Measurements from ENCODE around the gene FSTL5.

The FSTL5 gene

DNA sequence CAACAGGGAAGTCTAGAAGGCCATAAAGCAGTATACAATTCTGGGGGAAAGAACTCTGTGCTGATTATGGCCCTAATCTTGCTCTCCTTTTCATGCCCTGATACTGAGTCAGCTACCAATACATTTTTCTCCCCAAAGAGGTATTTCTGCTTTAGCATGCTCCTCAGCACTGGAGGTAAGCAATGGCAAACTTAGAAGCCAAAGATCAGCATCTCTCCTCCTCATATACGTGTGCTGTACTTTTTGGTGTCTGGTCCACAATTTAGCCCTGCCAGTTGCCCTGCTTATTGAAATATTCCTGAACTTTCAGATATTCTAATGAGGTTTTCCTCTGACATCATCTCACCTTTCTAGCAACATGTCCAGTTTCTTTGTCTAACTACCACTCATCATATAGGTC lies 226.2 kb downstream of the FSTL5 start:
- no peak for DNase-seq (ENCODE audit: low read depth, low spot score)

DNA sequence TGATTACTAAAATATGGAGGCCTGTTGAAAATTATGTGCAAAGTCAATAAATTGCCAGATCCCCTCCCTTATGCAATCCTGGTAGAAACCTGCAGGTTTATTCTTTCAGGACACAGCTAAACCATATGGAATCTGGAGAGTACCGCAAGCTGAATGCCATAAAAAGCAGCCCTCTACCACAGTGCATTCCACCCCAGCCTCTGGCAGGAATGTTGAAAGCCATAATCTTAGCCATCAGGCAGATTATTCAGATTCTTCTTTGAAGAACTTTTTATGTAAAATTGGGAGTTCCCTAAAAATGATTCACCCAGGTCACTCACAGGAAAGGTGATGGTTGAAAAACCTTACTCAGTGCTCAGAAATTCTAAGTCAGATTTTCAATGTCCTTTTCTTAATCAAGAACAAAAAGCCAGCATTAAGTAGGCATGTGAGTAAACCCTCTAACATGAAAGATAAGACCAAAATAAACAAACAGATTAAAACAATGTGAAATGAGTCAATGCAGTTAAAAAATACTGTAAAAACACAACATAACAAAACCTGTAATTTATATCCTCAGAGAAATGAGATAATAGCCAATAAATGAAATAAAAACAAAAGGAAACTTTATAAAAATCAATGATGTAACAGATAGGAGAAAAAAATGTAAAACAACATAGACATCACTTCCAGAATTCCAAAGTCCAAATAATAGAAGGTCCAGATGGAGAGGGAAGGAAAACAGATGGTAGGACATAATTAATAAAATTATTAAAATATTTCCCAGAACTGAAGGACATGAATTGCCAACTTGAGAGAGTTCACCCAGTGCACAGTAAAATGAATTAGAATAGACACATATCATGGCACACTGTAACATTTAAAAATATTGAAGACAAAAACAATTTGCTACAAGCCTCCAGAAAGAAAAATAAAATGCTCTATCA lies 226.9 kb downstream of the FSTL5 start:
- DNase-seq (ENCODE audit: low read depth, low spot score) = no peak

DNA sequence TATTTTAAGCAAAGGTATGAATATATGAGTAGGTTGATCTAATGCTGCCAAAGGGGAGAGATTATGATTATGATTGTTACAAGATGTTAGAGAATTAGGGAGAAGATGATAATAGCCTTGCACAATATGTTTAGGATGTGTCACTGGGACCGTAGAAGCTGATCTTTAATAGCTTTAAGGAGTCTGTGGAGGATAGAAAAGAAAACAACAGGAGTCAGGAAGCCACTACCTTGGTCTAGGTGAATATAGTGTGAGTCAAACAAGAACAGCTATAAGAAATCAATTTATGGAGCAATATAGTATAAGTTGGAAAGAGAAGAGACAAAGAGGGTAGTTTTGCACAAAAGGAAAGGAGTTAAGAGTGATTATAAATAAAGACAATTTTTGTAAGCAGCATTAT lies 232.7 kb downstream of the FSTL5 start:
- no peak for DNase-seq (ENCODE audit: low read depth, low spot score)

DNA sequence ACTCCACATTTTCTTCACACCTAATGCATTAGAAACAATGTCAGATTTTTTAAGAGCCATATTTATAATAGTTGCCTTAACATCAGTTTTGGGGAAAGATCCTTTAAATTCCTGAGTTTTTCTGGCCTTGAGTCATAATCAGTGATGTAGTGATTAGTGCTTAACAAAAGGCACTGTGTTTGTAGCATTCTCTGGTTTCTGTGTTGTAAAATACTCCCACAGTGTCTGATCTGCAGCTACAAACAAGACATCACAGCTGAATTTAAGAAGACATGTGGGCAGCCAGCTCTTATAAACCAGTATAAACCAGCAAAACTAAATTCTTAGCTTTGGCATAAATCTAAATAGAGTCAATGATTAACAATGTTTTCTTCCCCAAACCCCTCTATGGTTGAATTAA lies 233.8 kb downstream of the FSTL5 start:
- DNase-seq (ENCODE audit: low read depth, low spot score) = no peak

DNA sequence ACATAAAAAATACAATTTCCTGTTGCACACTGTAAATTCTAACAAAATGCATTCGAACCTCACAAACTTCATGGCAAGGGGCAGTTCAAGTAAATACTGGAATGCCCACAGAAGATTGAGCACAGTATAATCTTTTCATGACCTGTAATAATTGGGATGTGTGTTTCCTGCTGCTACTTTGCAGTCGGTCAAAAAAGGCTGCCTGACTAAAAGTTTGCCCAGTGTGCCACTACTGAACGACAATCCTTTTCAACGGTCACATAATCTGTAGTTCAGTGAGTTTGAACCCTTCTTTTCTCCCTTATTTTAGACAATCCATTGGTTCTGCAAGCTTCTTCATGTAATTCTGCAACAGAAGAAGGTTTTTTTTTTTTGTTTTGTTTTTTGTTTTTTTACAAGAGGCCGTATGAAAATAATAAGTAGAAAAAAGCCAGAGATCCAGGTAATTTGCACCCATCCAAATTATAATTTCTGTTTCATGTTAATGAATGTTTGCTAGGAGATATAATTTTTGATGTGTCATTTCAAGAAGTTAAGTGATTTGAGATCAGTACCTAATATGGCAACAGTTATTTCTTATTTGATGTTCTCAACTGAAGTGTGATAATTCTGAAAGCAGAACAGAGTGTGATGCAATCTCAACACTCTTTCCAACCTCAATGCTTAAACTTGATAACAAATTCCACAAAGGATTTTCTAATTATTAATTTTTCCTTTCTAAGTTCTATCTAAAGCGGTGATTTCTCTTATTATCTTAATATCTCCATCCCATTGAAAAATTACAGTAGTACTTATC lies 237.6 kb downstream of the FSTL5 start:
- DNase-seq (ENCODE audit: low read depth, low spot score) = no peak

DNA sequence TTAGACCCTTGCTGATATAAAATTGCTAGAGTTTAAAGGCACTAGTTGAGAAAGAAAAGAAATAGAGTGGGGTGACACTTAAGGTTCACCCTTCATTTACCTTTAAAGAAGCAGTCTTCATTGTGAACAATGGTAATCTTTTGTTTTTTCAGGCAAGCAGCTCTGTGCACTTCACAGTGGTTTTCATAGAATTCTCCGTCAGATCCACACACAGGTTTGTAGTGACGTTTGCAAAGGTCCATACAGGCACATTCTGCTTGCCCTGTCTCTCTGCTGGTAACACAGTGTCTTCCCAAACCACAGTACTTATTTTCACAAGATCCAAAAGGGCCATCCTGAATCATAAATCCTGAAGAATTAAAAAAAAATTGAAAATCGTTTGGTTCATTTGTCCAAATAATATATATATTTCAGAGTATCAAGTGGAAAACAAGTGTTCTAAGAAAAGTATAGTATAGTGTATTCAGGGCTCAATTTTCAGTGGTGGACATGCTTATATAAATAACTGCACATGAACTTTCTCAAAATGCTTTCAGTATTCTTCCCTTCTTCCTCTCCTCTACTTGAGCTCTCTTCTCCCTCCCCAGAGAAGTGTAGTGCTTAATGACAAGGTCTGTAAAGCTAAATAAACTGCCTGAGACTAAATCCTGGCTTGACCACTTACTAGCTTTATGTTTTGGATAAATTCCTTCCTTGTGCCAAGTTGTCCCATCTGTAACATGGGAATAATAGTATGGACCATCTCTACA lies 243.3 kb downstream of the FSTL5 start:
- DNase-seq (ENCODE audit: low read depth, low spot score) = no peak

DNA sequence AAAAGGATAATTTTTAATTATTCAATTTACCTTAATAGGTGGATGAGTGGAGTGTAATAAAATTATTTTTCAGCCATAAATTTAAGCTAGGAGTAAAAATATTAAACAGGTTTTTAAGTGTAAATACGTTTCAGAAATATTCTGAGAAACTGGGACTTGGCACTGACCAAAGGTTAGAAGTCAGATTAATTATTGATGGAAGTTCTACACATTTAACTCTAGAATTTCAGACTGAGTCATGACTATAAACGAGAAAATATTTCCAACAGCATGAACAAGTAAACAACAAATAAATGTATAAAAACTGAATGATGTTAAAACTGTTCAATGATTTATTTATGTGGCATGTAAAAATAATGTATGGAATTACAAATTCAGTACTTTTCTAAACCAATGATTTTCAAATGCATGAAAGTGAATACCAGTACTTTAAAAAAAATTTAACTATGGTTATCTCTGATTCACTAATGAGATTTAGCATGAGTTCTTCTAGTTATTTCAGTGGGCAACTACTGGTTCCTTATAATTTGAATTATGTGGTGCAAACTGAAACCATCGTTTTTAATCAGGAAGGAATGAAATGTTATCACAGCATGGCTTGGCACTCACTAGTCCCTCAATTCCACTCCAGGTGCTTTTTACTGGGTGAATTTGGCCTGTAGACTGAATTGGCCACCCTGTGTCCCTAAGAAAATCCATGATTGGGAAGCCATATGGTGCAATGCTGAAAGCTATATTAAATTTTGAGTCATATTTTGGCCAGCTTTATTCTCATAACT lies 244.2 kb downstream of the FSTL5 start:
- DNase-seq (ENCODE audit: low read depth, low spot score) = no peak

DNA sequence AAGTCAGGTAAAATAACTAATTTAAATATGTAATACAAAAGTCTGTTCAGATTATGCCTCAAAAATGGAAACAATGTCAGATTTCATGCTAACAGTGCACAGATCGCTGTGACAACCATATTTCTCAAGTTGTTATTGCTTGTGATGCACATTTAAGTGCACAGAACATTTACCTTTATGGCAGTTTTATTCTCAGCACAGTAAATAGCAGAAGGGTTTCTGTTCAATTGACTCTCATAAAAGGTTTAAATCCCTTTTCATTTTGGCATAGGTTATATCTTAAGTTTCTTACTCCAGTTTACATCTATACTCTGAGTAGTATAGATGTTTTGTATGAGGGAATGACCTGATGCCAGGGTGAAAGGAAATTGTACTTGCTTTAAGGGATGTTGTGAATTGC lies 247.8 kb downstream of the FSTL5 start:
- no peak for DNase-seq (ENCODE audit: low read depth, low spot score)

DNA sequence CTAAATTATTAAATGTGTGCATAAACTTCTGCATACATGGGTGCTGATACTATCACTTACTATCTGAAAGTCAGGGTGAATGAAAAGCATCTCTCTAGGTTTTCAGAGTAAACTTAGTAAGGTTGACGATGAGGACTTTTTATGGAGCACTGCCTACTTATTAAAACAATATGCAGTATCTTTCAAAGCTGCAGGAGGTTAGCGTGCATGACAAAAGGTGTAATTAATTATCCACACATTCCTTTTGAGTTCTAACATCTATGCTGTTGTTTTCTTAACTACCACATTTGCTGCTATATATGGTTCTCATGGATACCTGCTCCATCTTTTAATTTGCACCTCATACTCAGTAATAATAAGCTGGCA lies 256.2 kb downstream of the FSTL5 start:
- DNase-seq (ENCODE audit: low read depth, low spot score) = no peak

DNA sequence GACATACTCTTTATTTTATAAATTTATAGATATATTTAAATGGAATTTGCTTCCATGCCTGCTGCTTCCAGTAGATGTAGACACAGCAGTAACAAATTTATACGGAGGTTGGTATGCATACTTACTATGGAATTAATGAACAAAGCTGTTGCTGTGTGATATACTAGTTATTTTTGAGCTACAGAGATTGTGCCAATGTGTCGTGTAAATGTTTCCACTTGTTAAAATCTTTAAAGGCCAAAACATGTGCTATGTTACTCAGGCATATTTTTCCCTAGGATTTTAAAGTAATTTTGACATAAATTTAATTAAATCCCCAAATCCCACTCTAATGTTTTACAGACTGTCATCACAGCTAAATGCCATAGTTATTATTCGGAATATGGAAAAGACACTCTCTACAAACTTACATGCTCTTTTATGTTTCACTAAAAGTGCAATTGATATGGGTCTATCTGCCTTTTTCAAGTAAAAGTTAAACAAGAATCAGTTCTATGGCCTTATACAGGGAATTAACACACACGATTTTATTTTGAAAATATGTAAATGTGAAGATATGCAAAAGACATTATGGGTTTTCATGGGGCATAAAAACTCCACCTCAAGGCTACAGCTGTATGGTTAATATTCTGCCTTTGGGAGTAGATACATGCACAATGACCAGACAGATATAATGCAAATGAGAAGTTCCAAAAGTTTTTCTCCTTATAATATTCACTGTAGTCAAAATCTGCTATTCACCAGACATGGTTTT lies 256.8 kb downstream of the FSTL5 start:
- no peak for DNase-seq (ENCODE audit: low read depth, low spot score)

DNA sequence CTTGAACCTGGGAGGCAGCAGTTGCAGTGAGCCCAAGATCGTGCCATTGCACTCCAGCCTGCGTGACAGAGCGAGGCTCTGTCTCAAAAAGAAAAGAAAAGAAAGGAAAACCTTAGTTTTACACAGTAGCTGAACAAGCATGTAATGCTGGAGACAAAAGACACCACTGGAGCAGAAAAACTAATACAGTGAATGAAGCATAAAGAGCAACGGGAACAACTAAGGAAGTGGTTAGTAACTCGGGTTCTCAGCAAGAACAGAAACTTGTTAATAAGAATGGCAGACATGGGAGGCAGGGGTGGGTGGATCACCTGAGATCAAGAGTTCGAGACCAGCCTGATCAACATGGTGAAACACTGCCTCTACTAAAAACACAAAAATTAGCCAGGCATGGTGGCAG lies 263.7 kb downstream of the FSTL5 start:
- DNase-seq (ENCODE audit: low read depth, low spot score) = no peak

DNA sequence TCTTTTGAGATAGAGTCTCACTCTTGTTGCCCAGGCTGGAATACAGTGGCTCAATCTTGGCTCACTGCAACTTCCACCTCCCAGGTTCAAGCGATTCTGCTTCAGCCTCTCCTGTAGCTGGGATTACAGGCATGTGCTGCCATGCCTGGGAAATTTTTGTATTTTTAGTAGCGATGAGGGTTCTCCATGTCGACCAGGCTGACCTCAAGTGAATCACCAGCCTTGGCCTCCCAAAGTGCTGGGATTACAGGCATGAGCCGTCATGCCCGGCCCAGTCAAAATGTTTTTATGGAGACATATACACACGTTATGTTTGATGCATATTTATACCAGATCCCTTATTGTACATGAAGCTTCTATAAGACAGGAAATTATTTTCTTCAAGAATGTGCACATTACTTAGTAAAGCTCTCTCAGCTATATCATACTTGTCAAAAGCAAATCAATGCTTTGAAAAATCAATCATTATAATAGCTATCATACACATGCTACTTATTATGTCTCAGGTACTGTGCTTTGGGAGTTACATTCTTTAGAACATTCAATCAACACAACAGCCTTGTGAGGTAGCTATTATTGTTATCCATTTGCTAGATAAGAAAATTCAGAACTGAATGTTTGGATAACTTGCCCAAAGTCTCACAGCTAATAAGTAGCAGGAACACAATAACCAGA lies 269.2 kb downstream of the FSTL5 start:
- DNase-seq (ENCODE audit: low read depth, low spot score) = no peak

DNA sequence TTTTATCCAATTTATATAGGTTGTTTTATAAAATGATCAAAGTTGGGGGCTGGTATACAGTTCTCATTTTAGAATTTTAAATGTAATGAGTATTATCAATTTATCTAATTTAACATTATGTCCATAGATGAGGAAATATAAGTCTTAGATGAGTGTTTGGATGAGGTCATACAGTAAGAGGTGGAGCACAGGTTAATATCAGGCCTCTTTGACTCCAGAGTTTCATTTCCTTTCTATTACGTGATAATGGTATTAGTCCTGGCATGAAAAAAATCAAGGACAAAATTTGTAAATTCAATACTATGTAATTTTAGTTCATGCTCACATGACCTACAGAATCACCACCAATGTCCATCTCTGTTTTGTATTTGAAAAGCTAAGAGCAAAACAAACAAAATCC lies 269.8 kb downstream of the FSTL5 start:
- no peak for DNase-seq (ENCODE audit: low read depth, low spot score)

DNA sequence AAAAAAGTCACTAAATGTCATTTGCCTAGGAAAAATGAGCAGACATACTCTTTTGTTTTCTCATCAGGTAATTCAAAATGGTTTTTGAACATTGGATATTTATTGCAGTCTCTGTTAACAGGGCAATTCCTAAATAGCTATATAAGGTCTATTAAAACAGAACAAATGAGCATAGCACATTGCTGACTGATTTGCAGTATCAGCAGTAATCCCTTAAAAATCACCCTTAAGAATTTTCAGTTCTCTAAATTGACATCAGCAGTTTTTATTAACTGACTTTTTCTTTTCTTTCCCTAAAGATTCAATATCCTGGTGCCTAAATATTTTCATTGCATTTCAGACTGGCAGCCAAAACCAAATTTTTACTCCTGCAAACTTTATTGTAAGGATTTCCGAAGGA lies 270.2 kb downstream of the FSTL5 start:
- no peak for DNase-seq (ENCODE audit: low read depth, low spot score)

DNA sequence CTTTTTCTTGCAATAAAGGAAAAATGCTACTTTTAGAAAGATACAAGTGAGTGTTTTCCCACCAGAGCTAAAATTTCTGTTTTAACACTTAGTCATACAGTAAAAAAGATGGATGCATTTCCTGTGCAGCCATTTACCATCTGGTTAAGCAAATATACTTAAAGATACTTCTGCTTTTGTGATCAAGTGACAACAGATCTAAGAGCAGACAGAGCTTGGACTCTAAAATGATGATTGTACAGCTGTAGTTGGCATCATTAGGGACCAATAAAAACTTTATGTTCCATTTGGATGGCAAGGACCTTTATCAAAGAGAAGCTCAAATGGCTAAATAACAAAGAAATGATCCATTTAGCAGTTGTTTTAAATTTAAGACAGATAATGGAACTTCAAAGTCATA lies 270.8 kb downstream of the FSTL5 start:
- DNase-seq (ENCODE audit: low read depth, low spot score) = no peak

DNA sequence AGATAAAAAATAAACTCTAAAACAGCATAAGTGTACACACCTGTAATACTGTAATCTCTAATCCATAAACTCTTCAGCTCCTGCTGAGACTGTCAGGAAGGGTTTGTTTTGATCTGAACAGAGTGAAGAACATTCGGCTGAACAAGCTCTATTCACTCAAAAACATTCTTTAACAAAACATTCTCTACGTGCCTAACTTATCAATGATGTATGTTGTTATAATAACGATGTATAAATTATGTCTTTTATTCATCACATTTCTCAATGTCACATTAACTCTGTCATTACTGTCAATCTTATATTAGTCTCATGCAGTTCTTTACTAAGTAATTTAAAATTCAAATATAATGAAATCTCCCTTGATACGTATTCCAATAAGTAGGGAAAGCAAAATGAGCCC lies 280.6 kb downstream of the FSTL5 start:
- no peak for DNase-seq (ENCODE audit: low read depth, low spot score)

DNA sequence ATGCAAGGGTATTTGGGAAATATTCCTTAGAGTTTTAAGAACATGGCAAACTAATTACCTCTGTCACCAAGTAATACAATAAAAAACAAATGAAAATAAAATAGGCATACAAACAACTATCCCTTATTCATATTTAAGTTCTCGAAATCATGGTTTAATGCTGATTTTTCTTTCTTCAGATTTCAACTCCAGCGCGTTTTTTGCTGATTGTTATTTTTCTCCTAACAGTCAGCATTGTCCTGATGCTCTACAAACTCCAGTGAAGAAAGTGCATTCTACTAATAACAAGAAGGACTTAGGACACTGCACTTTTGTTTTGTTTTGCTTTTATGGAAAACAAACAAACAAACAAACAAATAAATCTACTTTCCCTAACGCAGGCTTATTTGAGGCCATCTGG lies 282.4 kb downstream of the FSTL5 start:
- no peak for DNase-seq (ENCODE audit: low read depth, low spot score)

DNA sequence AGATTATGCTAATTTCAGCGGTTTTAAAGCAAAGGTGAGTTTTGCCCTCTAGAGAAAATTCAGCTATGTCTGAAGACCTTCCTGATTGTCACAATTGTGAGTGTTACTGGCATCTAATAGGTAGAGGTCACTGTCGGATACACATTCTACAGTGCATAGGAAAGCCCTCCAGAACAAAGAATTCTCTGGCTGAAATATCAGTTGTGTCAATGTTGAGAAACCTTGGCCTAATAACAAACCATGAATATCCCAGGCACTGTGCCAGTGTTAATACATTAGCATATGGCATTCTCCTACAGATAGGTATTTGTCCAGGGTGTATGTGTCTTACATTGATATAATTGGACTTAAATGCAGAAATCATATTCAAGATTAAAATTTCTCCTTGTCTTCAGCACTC lies 294.3 kb downstream of the FSTL5 start:
- DNase-seq (ENCODE audit: low read depth, low spot score) = no peak

DNA sequence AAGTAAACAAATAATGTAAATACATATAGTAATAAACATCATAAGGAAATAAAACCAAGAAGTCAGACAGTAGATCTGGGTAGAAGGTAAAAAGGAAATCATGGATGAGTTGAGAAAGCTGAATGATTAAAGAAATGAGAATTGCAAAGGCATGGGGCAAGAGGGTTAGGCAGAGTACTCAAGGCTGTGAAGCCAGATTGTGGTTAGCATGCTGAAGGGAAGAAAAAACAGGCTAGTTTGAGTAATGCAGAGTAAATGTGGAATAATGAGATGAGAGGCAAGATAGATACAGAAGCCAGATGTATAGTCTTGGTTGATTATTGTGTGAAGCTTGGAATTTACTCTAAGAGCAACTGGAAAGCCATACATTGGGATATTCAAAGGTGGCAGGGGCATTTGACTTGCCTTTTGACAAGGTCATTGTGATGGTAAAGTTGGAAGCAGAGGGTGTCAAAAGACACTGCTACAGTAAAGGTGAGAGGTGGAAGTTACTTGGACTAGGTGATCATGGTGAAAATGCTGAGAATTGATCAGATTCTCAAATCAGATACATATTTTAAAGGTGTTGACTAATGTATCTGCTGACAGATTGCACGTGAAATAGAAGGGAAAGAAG lies 307.0 kb downstream of the FSTL5 start:
- DNase-seq (ENCODE audit: low read depth, low spot score) = no peak

DNA sequence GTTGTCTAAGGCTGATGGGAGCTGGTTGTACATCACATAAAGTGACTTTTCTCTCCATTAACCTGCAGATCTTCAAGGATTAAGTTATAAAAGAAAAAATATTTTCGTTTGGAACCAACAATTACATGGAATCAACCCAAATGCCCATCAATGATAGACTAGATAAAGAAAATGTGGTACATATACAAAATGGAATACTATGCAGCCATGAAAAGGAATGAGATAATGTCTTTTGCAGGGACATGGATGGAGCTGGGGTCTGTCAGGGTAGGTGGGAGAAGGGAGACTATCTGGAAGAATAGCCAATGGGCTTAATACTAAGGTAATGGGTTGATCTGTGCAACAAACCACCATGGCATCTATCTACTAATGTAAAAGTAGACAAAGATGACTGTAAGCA lies 313.2 kb downstream of the FSTL5 start:
- DNase-seq (ENCODE audit: low read depth, low spot score) = no peak
